HepG2 (cell line): ENCODE results near the gene HNRNPL.

Experiments
- ATF5 ChIP-seq: sonication (generic); formaldehyde crosslinking; IDR thresholded peaks from 2 replicates; pipeline ENCODE4 v1.4.0; 2020; ENCODE audit warnings: mild to moderate bottlenecking, low read depth, missing genetic modification reagents
- ZNF546 ChIP-seq: sonication (generic); formaldehyde crosslinking; conservative IDR thresholded peaks from 2 replicates; pipeline ENCODE4 v1.8.1; 2023; ENCODE audit warnings: mild to moderate bottlenecking, missing genetic modification reagents

DNA sequence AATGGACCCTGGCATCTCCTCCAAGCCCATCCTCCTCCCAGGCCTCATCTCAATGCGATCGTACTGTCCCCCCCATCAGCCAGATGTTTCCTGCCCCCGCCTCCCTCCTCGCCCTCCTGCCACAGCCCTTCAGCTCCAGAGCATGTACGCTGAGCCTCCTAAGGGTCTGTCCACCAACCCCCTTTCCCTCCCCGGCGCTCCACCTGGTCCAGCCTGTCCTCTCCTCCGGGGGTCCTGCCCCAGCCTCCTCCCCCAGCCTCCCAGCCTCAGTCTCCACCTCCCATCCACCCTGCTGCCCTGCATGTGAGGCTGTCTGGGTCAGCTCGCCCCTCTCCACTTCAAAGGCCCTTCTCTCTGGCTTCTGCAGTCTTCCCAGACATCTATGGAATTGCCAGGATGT lies 45.2 kb upstream of the HNRNPL start:
- TF ChIP-seq ZNF546 (CRISPR knock-in tag) (no peak), ATF5 (no peak)
